Upper lobe of left lung (tissue), 6 donors: Measurements from ENCODE around the gene NLRP11. TPM values are rescaled to one million over a fixed set of nuclear protein-coding genes. Genes with fewer than 3 reads are reported as not detected.

ENCODE experiments used
- ATAC-seq, 2 donors: fragments of 200-7000 bp; cut with Tn5 transposase; one replicate each; pipeline ENCODE4 v1.9.1; 2022; ENCODE audit warnings: mild to moderate bottlenecking in 2 of 2, moderate library complexity in 2 of 2; ENCODE audit not compliant: low FRiP score in 2 of 2
- DNase-seq, 2 donors: peaks; one replicate each; pipeline ENCODE4 v3.0.0-alpha.2; 2019 to 2020
- H3K27ac ChIP-seq, 4 donors: fragments of 200-600 bp; sonication (generic); one replicate each; pipeline ENCODE4 v1.5.1; 2016 to 2019
- H3K27me3 ChIP-seq, 4 donors: fragments of 200-600 bp; sonication (generic); one replicate each; pipeline ENCODE4 v1.5.1; 2017 to 2019
- H3K36me3 ChIP-seq, 4 donors: fragments of 200-600 bp; sonication (generic); one replicate each; pipeline ENCODE4 v1.5.1; 2016 to 2019
- H3K4me1 ChIP-seq, 4 donors: fragments of 200-600 bp; sonication (generic); one replicate each; pipeline ENCODE4 v1.5.1; 2018 to 2019
- H3K4me3 ChIP-seq, 4 donors: fragments of 200-600 bp; sonication (generic); one replicate each; pipeline ENCODE4 v1.5.1; 2017 to 2019; ENCODE audit warnings: mild to moderate bottlenecking in 2 of 4, moderate library complexity in 1 of 4
- H3K9me3 ChIP-seq, 4 donors: fragments of 200-600 bp; sonication (generic); one replicate each; pipeline ENCODE4 v1.5.1; 2018 to 2019
- EP300 ChIP-seq, 4 donors: sonication (generic); formaldehyde crosslinking; IDR thresholded peaks; one replicate each; pipeline ENCODE4 v1.5.1; 2017; ENCODE audit warnings: antibody characterized with exemption in 4 of 4, control low read depth in 2 of 4
- POLR2A ChIP-seq, 4 donors: fragments of 450-650 bp; IDR thresholded peaks; one replicate each; pipeline ENCODE4 v1.5.1; 2016 to 2017; ENCODE audit warnings: antibody characterized with exemption in 4 of 4, mild to moderate bottlenecking in 2 of 4
- POLR2AphosphoS5 ChIP-seq, 2 donors: sonication (generic); formaldehyde crosslinking; IDR thresholded peaks; one replicate each; pipeline ENCODE4 v1.5.1; 2017; ENCODE audit warnings: antibody characterized with exemption in 2 of 2
- WGBS, 2 donors: methylation state at CpG; one replicate each; pipeline ENCODE4 v1.1.5; 2017 to 2018; 5-methylcytosine and 5-hydroxymethylcytosine counted together
- total RNA-seq, 6 donors: library from RNA; depleted of rRNA in 4 of 6; stranded (reverse); fragments of >200 nt in 4 of 6; gene quantifications; one replicate each; pipeline versions ENCODE4 v1.1.0 to v1.2.1, GENCODE V29; 2016 to 2021
- TF ChIP-seq, protein P1 (sequence below), 6 experiments: fragments of 450-650 bp in 4 of 6; fragments of 200-600 bp in 2 of 6; sonication (generic) in 2 of 6; IDR thresholded peaks; one replicate each; pipeline ENCODE4 v1.5.1; 2016 to 2019; ENCODE audit warnings: antibody characterized with exemption in 6 of 6
- donor health status: DM: no; HTN: no; CAD: no; lungs with moderate emphysema.
- donor health status: DM: no; HTN: yes; CAD: no; lungs with severe emphysema.

The NLRP11 gene
- total RNA-seq, 6 donors from 2014 or later, result not detected

DNA sequence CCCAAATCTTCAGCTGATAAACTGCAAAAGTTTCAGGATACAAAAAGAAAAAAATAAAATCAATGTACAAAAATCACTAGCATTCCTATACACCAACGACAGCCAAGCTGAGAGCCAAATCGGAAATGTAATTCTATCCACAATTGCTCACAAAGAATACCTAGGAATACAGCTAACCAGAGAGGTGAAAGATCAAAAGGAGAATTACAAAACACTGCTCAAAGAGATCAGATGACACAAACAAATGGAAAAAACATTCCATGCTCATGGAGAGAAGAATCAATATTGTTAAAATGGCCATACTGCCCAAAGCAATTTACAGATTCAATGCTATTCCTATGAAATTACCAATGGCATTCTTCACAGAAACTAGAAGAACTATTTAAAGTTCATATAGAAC is 29.5 kb downstream of the NLRP11 start:
- Histone ChIP-seq H3K9me3 (no peaks in the 10 kb centered on the region), H3K36me3 (no peaks in the 10 kb centered on the region), H3K4me1 (no peaks in the 10 kb centered on the region), H3K27ac (no peak overlapping the region), H3K4me3 (no peak overlapping the region), H3K27me3 (no peaks in the 10 kb centered on the region)
- TF ChIP-seq POLR2A (IDR thresholded peaks at IDR 0.05) (no peak), POLR2AphosphoS5 (IDR thresholded peaks at IDR 0.05) (no peak), EP300 (IDR thresholded peaks at IDR 0.05) (no peak)
- TF ChIP-seq, protein P1, sequence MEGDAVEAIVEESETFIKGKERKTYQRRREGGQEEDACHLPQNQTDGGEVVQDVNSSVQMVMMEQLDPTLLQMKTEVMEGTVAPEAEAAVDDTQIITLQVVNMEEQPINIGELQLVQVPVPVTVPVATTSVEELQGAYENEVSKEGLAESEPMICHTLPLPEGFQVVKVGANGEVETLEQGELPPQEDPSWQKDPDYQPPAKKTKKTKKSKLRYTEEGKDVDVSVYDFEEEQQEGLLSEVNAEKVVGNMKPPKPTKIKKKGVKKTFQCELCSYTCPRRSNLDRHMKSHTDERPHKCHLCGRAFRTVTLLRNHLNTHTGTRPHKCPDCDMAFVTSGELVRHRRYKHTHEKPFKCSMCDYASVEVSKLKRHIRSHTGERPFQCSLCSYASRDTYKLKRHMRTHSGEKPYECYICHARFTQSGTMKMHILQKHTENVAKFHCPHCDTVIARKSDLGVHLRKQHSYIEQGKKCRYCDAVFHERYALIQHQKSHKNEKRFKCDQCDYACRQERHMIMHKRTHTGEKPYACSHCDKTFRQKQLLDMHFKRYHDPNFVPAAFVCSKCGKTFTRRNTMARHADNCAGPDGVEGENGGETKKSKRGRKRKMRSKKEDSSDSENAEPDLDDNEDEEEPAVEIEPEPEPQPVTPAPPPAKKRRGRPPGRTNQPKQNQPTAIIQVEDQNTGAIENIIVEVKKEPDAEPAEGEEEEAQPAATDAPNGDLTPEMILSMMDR (IDR thresholded peaks at IDR 0.05), result no peak
- WGBS, 2 donors, result 86 to 93% methylated on average over 2 of the region's 2 CpGs
- ATAC-seq, result no peak
- no peak for DNase-seq

- DNase-seq, result no peak
- Histone ChIP-seq H3K27ac (no peak overlapping the region), H3K27me3 (no peaks in the 10 kb centered on the region), H3K36me3 (no peaks in the 10 kb centered on the region), H3K9me3 (no peaks in the 10 kb centered on the region), H3K4me1 (no peaks in the 10 kb centered on the region), H3K4me3 (no peak overlapping the region)
- no peak for ATAC-seq
- WGBS, 2 donors, result 70 to 72% methylated on average over 7 of the region's 7 CpGs
- no peak for TF ChIP-seq POLR2A (IDR thresholded peaks at IDR 0.05)
- TF ChIP-seq, protein P1 (IDR thresholded peaks at IDR 0.05), result no peak
- TF ChIP-seq POLR2AphosphoS5 (IDR thresholded peaks at IDR 0.05), result no peak
- TF ChIP-seq EP300 (IDR thresholded peaks at IDR 0.05), result no peak
Measured at GRCh38 chr19:55801416-55801815, 30.4 kb downstream of the NLRP11 start.

GRCh38 chr19:55795021-55795420 is 36.8 kb downstream of the NLRP11 start:
- Histone ChIP-seq H3K36me3 (no peaks in the 10 kb centered on the region), H3K4me1 (no peaks in the 10 kb centered on the region), H3K27me3 (no peaks in the 10 kb centered on the region), H3K4me3 (no peak overlapping the region), H3K27ac (no peak overlapping the region), H3K9me3 (no peaks in the 10 kb centered on the region)
- DNase-seq (no peak), ATAC-seq (no peak)
- WGBS, 2 donors, result 91 to 92% methylated on average over 11 of the region's 11 CpGs
- no peak for TF ChIP-seq POLR2A (IDR thresholded peaks at IDR 0.05)
- no peak for TF ChIP-seq POLR2AphosphoS5 (IDR thresholded peaks at IDR 0.05)
- TF ChIP-seq, protein P1 (IDR thresholded peaks at IDR 0.05), result no peak
- TF ChIP-seq EP300 (IDR thresholded peaks at IDR 0.05), result no peak

DNA sequence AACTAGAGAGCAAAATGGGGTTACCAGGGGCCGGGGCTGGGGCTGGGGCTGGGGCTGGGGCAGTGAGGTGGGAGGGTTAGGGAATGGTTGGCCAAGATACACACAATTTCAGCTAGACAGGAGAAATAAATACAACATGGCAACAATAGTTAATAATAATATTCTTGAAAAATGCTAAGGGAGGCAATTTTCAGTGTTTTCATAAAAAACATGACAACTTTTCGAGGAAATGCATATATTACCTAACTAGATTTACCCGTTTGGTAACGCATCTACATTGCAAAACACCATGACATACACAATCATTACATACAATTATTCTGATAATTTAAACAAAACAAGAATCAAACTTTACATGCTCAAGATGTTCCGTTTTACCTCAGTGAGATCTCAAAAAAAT is 50.7 kb downstream of the NLRP11 start:
- Histone ChIP-seq H3K36me3 (no peaks in the 10 kb centered on the region), H3K27ac (no peak overlapping the region), H3K4me1 (no peaks in the 10 kb centered on the region), H3K4me3 (no peak overlapping the region), H3K27me3 (no peaks in the 10 kb centered on the region), H3K9me3 (no peaks in the 10 kb centered on the region)
- TF ChIP-seq POLR2AphosphoS5 (IDR thresholded peaks at IDR 0.05), result no peak
- no peak for TF ChIP-seq POLR2A (IDR thresholded peaks at IDR 0.05)
- 77 to 82% methylated on average over 5 of the region's 5 CpGs for WGBS, 2 donors
- no peak for ATAC-seq
- no peak for DNase-seq

- 86 to 88% methylated on average over 15 to 16 of the region's 16 CpGs for WGBS, 2 donors
- H3K36me3 ChIP-seq, result no peaks in the 10 kb centered on the region
Measured at GRCh38 chr19:55778331-55778730, 53.5 kb downstream of the NLRP11 start.

More at GRCh38 chr19:55778331-55778730, 53.5 kb downstream of the NLRP11 start:
- no peak overlapping the region for H3K4me3 ChIP-seq
- no peaks in the 10 kb centered on the region for H3K27me3 ChIP-seq
- H3K4me1 ChIP-seq, result no peaks in the 10 kb centered on the region
- no peak overlapping the region for H3K27ac ChIP-seq
- DNase-seq (no peak), ATAC-seq (no peak)
- TF ChIP-seq EP300 (IDR thresholded peaks at IDR 0.05), result no peak
- TF ChIP-seq POLR2AphosphoS5 (IDR thresholded peaks at IDR 0.05), result no peak
- no peak for TF ChIP-seq POLR2A (IDR thresholded peaks at IDR 0.05)
- TF ChIP-seq, protein P1 (IDR thresholded peaks at IDR 0.05), result no peak
- H3K9me3 ChIP-seq, result no peaks in the 10 kb centered on the region
